Measurements from ENCODE around the gene GIMAP1. TPM values are rescaled to one million over a fixed set of nuclear protein-coding genes. Genes with fewer than 3 reads are reported as not detected.

GIMAP1 gene
- total and polyA plus RNA-seq, 10 donors, result 8.7 to 61.2 (median 34.3) TPM

GRCh38 chr7:150715293-150715692 is 1.1 kb upstream of the GIMAP1 start:
- peak overlapping the region in 4 of 8 donors; percentile 60 to 87 (median 68) for H3K4me3 ChIP-seq
- 72 to 87% (median 74%) methylated on average over 4 of the region's 4 CpGs for WGBS, 5 donors
- TF ChIP-seq POLR2AphosphoS5 (IDR thresholded peaks at IDR 0.05) (no peak), POLR2A (IDR thresholded peaks at IDR 0.05) (no peak), CTCF (IDR thresholded peaks at IDR 0.05 in 8 of 11, conservative IDR thresholded peaks at IDR 0.05 in 3 of 11) (no peak)
- H3K36me3 ChIP-seq, result peaks cover 1 to 17% (median 14%) of the 10 kb centered on the region in 6 donors
- peaks cover 11 to 53% (median 38%) of the 10 kb centered on the region in 6 donors for H3K4me1 ChIP-seq
- H3K9me3 ChIP-seq, result peaks cover 0 to 27% (median 21%) of the 10 kb centered on the region in 8 donors
- peak overlapping the region; percentile 61 to 92 (median 82) for H3K27ac ChIP-seq
- H3K27me3 ChIP-seq (replicated peaks in 1 of 7), result no peaks in the 10 kb centered on the region
- no peak for DNase-seq
- intact Hi-C loops (cut with DNase I; ENCODE audit: low total_unique reads), result no loop called here

- peaks cover 0 to 27% (median 21%) of the 10 kb centered on the region in 8 donors for H3K9me3 ChIP-seq
- TF ChIP-seq CTCF (IDR thresholded peaks at IDR 0.05 in 8 of 11, conservative IDR thresholded peaks at IDR 0.05 in 3 of 11) (no peak), POLR2AphosphoS5 (IDR thresholded peaks at IDR 0.05) (no peak), POLR2A (IDR thresholded peaks at IDR 0.05) (no peak)
- H3K27me3 ChIP-seq (replicated peaks in 1 of 7), result no peaks in the 10 kb centered on the region
- H3K36me3 ChIP-seq, result peaks cover 2 to 21% (median 18%) of the 10 kb centered on the region in 6 donors
- WGBS, 5 donors, result 50 to 58% (median 55%) methylated on average over 4 of the region's 4 CpGs
- H3K4me1 ChIP-seq, result peaks cover 11 to 57% (median 43%) of the 10 kb centered on the region in 6 donors
- no peak for DNase-seq
- H3K27ac ChIP-seq, result peak overlapping the region; percentile 61 to 92 (median 82)
- intact Hi-C loops (cut with DNase I; ENCODE audit: low total_unique reads), result no loop called here
- peak overlapping the region; percentile 51 to 87 (median 64) for H3K4me3 ChIP-seq
Measured at GRCh38 chr7:150715738-150716137, 675 bp upstream of the GIMAP1 start.

GRCh38 chr7:150716939-150717338 is 526 bp downstream of the GIMAP1 start:
- DNase-seq, result no peak
- Histone ChIP-seq H3K9me3 (peaks cover 0 to 27% (median 21%) of the 10 kb centered on the region in 8 donors), H3K36me3 (peaks cover 2 to 33% (median 27%) of the 10 kb centered on the region in 6 donors), H3K4me3 (peak overlapping the region; percentile 51 to 87 (median 64)), H3K27ac (peak overlapping the region; percentile 61 to 92 (median 82)), H3K4me1 (peaks cover 12 to 69% (median 49%) of the 10 kb centered on the region in 6 donors), H3K27me3 (replicated peaks in 1 of 7) (no peaks in the 10 kb centered on the region)
- TF ChIP-seq CTCF (IDR thresholded peaks at IDR 0.05 in 8 of 11, conservative IDR thresholded peaks at IDR 0.05 in 3 of 11) (no peak), POLR2A (IDR thresholded peaks at IDR 0.05) (no peak), POLR2AphosphoS5 (IDR thresholded peaks at IDR 0.05) (no peak)
- intact Hi-C loops (cut with DNase I; ENCODE audit: low total_unique reads), result no loop called here
- WGBS, 5 donors, result 8 to 31% (median 16%) methylated on average over 4 of the region's 4 CpGs

GRCh38 chr7:150717814-150718420 is 1.5 kb downstream of the GIMAP1 start:
- Histone ChIP-seq H3K4me3 (peak overlapping the region; percentile 51 to 87 (median 64)), H3K27ac (peak overlapping the region; percentile 61 to 92 (median 82)), H3K4me1 (peaks cover 19 to 79% (median 58%) of the 10 kb centered on the region in 6 donors), H3K9me3 (peaks cover 0 to 21% (median 11%) of the 10 kb centered on the region in 8 donors), H3K27me3 (replicated peaks in 1 of 7) (no peaks in the 10 kb centered on the region), H3K36me3 (peaks cover 2 to 43% (median 30%) of the 10 kb centered on the region in 6 donors)
- no peak for DNase-seq
- intact Hi-C loops (cut with DNase I; ENCODE audit: low total_unique reads), result no loop called here
- TF ChIP-seq CTCF (IDR thresholded peaks at IDR 0.05 in 8 of 11, conservative IDR thresholded peaks at IDR 0.05 in 3 of 11), result no peak
- TF ChIP-seq POLR2AphosphoS5 (IDR thresholded peaks at IDR 0.05), result peak in 2 of 3 donors; percentile 7 to 66
- TF ChIP-seq POLR2A (IDR thresholded peaks at IDR 0.05), result peak in 1 of 3 donors; percentile 36
- 26 to 49% (median 44%) methylated on average over 4 of the region's 4 CpGs for WGBS, 5 donors

Measured in spleen (tissue), 11 donors.